Calu3 (cell line): ENCODE measurements around the gene INSYN2B. TPM values are rescaled to one million over a fixed set of nuclear protein-coding genes. Genes with fewer than 3 reads are reported as not detected.

Experiments
- BruUV-seq: library from RNA; stranded (reverse); fragments of 400-500 nt; replicated peaks from 2 replicates; lab custom pipeline; 2021; lab: Mats Ljungman, UMichigan
- CTCF ChIA-PET: fragments of 300-600 bp; sonication (Branson Sonifier 250); formaldehyde crosslinking; loops from one replicate; lab custom pipeline; 2022; ENCODE audit warnings: antibody characterized with exemption; lab: Charles Lee
- DNase-seq: peaks from one replicate; pipeline ENCODE4 v3.0.0; 2022
- H3K27ac Mint-ChIP-seq: one replicate; pipeline ENCODE4 v1.8.0; 2022; ENCODE audit warnings: mixed read lengths; ENCODE audit not compliant: unreplicated experiment
- H3K27me3 Mint-ChIP-seq: one replicate; pipeline ENCODE4 v1.8.0; 2022; ENCODE audit warnings: mixed read lengths; ENCODE audit not compliant: unreplicated experiment
- H3K36me3 Mint-ChIP-seq: one replicate; pipeline ENCODE4 v1.8.0; 2022; ENCODE audit warnings: mild to moderate bottlenecking, moderate library complexity, mixed read lengths; ENCODE audit not compliant: insufficient read depth, unreplicated experiment
- H3K4me1 Mint-ChIP-seq: one replicate; pipeline ENCODE4 v1.8.0; 2022; ENCODE audit warnings: mild to moderate bottlenecking, low read depth, mixed read lengths; ENCODE audit not compliant: unreplicated experiment
- H3K4me3 Mint-ChIP-seq: one replicate; pipeline ENCODE4 v1.8.0; 2022; ENCODE audit warnings: mild to moderate bottlenecking, low read depth, moderate library complexity, mixed read lengths; ENCODE audit not compliant: unreplicated experiment
- H3K9me3 Mint-ChIP-seq: one replicate; pipeline ENCODE4 v1.8.0; 2022; ENCODE audit warnings: low read depth, mixed read lengths; ENCODE audit not compliant: unreplicated experiment
- intact Hi-C: fragments of 100-400 bp; cut with micrococcal nuclease; formaldehyde crosslinking; loops from one replicate; pipeline ENCODE4 v1.10.0; 2022; ENCODE audit not compliant: unreplicated experiment
- total RNA-seq: library from RNA; stranded (reverse); gene quantifications from 2 replicates; pipeline ENCODE4 v1.2.3, GENCODE V29; 2022
- TF ChIP-seq, protein P1 (sequence below): fragments of 200-600 bp; IDR thresholded peaks from one replicate; pipeline ENCODE4 v1.8.0; 2022; ENCODE audit warnings: antibody characterized with exemption; ENCODE audit not compliant: unreplicated experiment

Gene INSYN2B
- total RNA-seq, 1 experiment from 2014 or later: not detected

GRCh38 chr5:169939731-169940130 is 40.6 kb downstream of the INSYN2B start:
- no peak for DNase-seq
- no TSS peak for BruUV-seq
- no peaks in the 10 kb centered on the region for H3K9me3 Mint-ChIP-seq
- H3K27me3 Mint-ChIP-seq: peaks cover 89% of the 10 kb centered on the region
- H3K36me3 Mint-ChIP-seq: no peaks in the 10 kb centered on the region
- no peak overlapping the region for H3K4me3 Mint-ChIP-seq
- intact Hi-C loops: no loop called here
- CTCF ChIA-PET: interaction anchor here (0.8 kb wide), 1 partner anchor 14 kb away, joined by 3 read pairs; no protein-coding TSS in a partner anchor
- no peak overlapping the region for H3K27ac Mint-ChIP-seq
- no peaks in the 10 kb centered on the region for H3K4me1 Mint-ChIP-seq
- TF ChIP-seq, protein P1, sequence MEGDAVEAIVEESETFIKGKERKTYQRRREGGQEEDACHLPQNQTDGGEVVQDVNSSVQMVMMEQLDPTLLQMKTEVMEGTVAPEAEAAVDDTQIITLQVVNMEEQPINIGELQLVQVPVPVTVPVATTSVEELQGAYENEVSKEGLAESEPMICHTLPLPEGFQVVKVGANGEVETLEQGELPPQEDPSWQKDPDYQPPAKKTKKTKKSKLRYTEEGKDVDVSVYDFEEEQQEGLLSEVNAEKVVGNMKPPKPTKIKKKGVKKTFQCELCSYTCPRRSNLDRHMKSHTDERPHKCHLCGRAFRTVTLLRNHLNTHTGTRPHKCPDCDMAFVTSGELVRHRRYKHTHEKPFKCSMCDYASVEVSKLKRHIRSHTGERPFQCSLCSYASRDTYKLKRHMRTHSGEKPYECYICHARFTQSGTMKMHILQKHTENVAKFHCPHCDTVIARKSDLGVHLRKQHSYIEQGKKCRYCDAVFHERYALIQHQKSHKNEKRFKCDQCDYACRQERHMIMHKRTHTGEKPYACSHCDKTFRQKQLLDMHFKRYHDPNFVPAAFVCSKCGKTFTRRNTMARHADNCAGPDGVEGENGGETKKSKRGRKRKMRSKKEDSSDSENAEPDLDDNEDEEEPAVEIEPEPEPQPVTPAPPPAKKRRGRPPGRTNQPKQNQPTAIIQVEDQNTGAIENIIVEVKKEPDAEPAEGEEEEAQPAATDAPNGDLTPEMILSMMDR: no peak

DNA sequence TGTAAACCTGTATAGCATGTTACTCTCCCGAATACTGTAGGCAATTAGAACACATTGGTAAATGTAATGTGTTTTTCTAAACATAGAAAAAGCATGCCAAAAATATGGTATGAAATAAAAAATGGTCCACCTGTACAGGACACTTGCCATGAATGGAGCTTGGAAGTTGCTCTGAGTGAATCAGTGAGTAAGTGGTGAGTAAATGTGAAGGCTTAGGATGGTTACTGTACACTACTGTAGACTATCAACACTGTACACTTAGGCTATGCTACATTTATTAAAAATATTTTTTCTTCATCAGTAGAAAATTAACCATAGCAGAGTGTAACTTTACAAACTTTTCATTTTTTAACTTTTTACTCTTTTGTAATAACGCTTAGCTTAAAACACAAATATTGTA is 41.9 kb downstream of the INSYN2B start:
- DNase-seq: no peak
- no peaks in the 10 kb centered on the region for H3K4me1 Mint-ChIP-seq
- BruUV-seq: no TSS peak
- H3K4me3 Mint-ChIP-seq: no peak overlapping the region
- TF ChIP-seq, protein P1: no peak
- no peaks in the 10 kb centered on the region for H3K36me3 Mint-ChIP-seq
- H3K27me3 Mint-ChIP-seq: peaks cover 94% of the 10 kb centered on the region
- CTCF ChIA-PET: interaction anchor here (0.7 to 1.1 kb wide), 2 partner anchors 26 to 46 kb away, joined by 3 to 4 read pairs; no protein-coding TSS in a partner anchor
- intact Hi-C loops: no loop called here
- no peak overlapping the region for H3K27ac Mint-ChIP-seq
- no peaks in the 10 kb centered on the region for H3K9me3 Mint-ChIP-seq

- no peaks in the 10 kb centered on the region for H3K9me3 Mint-ChIP-seq
- no peak overlapping the region for H3K4me3 Mint-ChIP-seq
- peaks cover 100% of the 10 kb centered on the region for H3K27me3 Mint-ChIP-seq
- H3K36me3 Mint-ChIP-seq: no peaks in the 10 kb centered on the region
- CTCF ChIA-PET: no interaction called here
- no peaks in the 10 kb centered on the region for H3K4me1 Mint-ChIP-seq
- H3K27ac Mint-ChIP-seq: no peak overlapping the region
- BruUV-seq: no TSS peak
- DNase-seq: no peak
- TF ChIP-seq, protein P1: no peak
- intact Hi-C loops: no loop called here
Measured at GRCh38 chr5:169935762-169936161, 44.5 kb downstream of the INSYN2B start.

DNA sequence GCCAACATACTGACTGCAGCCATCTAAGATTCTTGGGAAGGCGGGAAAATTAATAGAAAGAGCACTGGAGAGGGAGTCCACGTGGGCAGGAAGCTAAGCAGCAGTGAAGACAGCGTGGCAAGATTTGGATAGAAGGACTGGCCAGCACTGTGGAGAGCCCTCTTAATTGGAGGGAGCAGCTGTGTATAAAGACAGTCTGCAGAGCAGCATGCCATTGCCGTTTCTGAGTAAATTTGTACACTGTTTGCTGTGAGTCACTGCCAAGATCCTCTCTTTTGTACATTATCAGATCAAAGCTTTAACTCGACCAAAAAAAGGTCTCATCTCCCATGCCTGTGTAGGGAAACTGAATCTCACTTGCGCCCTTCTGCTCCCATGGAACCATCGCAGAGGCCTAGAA is 45.3 kb downstream of the INSYN2B start:
- TF ChIP-seq, protein P1: no peak
- Mint-ChIP-seq H3K36me3 (no peaks in the 10 kb centered on the region), H3K4me3 (no peak overlapping the region), H3K4me1 (no peaks in the 10 kb centered on the region), H3K9me3 (no peaks in the 10 kb centered on the region), H3K27me3 (peaks cover 99% of the 10 kb centered on the region), H3K27ac (no peak overlapping the region)
- BruUV-seq: no TSS peak
- CTCF ChIA-PET: interaction anchor here (0.6 kb wide), 1 partner anchor 10 kb away, joined by 9 read pairs; no protein-coding TSS in a partner anchor
- intact Hi-C loops: no loop called here
- DNase-seq: no peak
